Ovary (tissue), 3 donors: ENCODE results near the gene FAM163B.

Experiments used
- POLR2A ChIP-seq: fragments of 450-650 bp; IDR thresholded peaks from one replicate; pipeline ENCODE4 v1.6.1; 2017; ENCODE audit warnings: antibody characterized with exemption, mild to moderate bottlenecking, moderate library complexity
- TF ChIP-seq, protein P1 (sequence below), 3 donors: fragments of 450-650 bp in 2 of 3; fragments of 200-600 bp in 1 of 3; IDR thresholded peaks; one replicate each; pipeline versions ENCODE4 v1.5.1 to v1.8.0; 2016 to 2022; ENCODE audit warnings: antibody characterized with exemption in 3 of 3, mild to moderate bottlenecking in 1 of 3
- donor health status: DM: no; HTN: no; CAD: no.

DNA sequence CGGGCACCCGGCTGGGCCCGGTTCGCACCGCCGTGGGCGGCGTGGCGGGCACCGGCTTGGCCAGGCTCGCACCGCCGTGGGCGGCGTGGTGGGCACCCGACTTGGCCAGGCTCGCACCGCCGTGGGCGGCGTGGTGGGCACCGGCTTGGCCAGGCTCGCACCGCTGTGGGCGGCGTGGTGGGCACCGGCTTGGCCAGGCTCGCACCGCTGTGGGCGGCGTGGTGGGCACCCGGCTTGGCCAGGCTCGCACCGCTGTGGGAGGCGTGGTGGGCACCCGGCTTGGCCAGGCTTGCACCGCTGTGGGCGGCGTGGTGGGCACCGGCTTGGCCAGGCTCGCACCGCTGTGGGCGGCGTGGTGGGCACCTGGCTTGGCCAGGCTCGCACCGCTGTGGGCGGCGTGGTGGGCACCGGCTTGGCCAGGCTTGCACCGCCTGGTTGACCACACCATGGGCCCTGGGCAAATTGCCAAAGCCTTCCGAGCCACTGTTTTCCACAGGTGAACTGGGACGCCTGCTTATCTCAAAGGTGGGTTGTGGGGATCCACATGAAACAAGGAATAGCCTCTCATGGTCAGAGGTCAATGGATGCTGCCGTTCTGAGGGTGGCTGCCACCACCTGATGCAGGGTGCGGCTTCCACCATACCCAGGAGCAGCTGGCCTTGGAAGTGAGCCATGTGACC is 46.4 kb downstream of the FAM163B start:
- TF ChIP-seq, protein P1, sequence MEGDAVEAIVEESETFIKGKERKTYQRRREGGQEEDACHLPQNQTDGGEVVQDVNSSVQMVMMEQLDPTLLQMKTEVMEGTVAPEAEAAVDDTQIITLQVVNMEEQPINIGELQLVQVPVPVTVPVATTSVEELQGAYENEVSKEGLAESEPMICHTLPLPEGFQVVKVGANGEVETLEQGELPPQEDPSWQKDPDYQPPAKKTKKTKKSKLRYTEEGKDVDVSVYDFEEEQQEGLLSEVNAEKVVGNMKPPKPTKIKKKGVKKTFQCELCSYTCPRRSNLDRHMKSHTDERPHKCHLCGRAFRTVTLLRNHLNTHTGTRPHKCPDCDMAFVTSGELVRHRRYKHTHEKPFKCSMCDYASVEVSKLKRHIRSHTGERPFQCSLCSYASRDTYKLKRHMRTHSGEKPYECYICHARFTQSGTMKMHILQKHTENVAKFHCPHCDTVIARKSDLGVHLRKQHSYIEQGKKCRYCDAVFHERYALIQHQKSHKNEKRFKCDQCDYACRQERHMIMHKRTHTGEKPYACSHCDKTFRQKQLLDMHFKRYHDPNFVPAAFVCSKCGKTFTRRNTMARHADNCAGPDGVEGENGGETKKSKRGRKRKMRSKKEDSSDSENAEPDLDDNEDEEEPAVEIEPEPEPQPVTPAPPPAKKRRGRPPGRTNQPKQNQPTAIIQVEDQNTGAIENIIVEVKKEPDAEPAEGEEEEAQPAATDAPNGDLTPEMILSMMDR (IDR thresholded peaks at IDR 0.05) = no peak
- no peak for TF ChIP-seq POLR2A
